TTC549 (cell line): ENCODE results near the gene ANKRD50.

Source experiments
- FAIRE-seq: peaks from 2 replicates; lab custom pipeline; 2012; peaks lifted over from hg19 to GRCh38; lab: Jason Lieb, UNC

ANKRD50 gene, protein sequence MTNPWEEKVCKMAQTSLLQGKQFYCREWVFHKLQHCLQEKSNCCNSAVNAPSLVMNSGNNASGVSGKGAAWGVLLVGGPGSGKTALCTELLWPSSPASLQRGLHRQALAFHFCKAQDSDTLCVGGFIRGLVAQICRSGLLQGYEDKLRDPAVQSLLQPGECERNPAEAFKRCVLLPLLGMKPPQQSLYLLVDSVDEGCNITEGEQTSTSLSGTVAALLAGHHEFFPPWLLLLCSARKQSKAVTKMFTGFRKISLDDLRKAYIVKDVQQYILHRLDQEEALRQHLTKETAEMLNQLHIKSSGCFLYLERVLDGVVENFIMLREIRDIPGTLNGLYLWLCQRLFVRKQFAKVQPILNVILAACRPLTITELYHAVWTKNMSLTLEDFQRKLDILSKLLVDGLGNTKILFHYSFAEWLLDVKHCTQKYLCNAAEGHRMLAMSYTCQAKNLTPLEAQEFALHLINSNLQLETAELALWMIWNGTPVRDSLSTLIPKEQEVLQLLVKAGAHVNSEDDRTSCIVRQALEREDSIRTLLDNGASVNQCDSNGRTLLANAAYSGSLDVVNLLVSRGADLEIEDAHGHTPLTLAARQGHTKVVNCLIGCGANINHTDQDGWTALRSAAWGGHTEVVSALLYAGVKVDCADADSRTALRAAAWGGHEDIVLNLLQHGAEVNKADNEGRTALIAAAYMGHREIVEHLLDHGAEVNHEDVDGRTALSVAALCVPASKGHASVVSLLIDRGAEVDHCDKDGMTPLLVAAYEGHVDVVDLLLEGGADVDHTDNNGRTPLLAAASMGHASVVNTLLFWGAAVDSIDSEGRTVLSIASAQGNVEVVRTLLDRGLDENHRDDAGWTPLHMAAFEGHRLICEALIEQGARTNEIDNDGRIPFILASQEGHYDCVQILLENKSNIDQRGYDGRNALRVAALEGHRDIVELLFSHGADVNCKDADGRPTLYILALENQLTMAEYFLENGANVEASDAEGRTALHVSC (N-terminal part only)

DNA sequence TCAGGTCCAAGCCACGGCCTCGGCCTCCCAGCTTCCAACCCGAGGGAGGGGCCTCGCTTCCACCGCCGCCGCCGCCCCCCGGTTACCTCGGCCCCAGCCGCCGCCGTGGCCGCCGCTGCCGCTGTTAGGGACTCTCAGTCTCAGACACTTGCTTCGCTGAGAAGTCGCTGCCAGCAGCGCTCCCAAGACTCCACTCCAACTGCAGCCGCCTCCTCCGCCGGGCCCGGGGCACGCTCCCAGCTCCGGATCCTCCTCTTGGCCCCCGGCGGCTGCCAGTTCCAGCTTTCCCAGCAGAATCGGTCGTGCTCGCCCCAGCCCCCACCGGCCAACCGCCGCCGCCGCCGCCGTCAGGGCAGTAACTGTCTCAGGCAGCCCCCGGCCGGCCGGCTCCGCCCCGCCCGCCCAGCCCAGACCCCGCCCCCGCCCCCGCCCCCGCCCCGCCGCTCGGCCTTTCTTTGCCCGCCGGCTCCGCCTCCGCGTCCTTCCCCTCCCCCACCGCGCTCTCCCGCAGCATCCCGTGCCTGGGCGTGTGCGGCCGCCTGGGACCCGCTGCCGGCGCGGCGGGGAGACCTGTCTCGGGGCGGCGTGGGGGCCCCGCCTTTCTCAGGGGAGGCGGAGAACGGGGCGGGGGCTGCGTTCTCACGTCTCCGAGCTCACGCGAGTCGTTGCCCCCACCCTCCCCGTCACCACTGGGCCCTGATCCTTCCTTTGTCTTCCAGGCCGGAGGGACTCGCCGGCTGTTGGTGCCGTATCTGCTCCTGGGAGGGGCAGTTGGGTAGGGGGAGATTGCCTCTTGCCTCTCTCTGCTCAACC is at the start of gene ANKRD50:
Gene ANKRD50 (minus strand): TSS at position 361 of the 813 bp plus-strand sequence. CDS start 2,221 bp downstream, outside the sequence.
- FAIRE-seq, result no peak

DNA sequence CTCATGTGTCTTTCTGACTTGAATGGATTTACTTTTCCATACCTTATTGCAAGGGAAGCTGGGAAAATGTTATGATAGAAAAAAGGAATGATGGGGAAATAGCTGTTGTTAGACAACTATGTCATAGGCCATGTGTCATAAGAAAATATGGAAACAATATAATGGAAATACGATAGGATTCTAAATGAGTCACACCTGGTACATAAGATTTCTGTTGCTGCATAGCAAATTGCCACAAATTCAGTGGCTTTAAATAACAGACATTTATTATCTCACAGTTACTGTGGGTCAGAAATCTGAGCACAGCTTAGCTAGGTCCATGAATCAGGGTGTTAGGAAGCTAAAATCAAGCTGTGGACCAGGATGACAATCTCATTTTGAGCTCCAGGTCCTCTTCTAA is 44.6 kb upstream of the ANKRD50 start:
- no peak for FAIRE-seq

GRCh38 chr4:124754681-124755080 is 42.1 kb upstream of the ANKRD50 start:
- FAIRE-seq, result no peak

DNA sequence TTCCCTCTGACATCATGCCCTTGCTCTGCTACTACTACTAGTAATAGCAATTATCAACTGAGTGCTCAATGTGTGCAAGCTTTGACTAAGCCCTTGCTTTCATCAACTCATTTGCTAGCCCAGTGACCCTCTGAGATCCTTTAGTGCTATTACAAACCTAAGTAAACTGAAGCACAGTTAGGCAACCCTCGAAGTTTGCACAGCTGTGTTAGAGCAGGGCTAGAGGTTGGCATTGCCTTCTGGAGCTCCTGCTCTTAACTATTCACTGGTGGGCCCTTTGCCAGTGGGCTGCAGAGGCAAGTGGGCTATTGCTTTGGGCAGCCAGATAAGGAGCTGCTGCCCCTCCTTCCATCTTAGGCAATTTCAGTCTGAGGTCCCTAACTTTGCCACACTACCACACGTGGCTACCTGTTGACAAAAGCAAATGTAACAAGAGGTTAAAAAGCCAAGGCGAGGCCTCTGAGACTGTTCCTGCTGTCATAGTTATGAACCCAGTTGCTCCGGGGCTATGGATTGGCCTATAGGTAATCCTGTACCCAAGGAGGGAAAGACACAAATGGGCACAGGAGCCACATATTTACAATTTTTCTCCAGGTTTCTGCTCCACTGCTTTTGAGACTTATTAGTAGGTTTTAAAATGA is 41.5 kb upstream of the ANKRD50 start:
- FAIRE-seq, result no peak

GRCh38 chr4:124749421-124749820 is 36.9 kb upstream of the ANKRD50 start:
- FAIRE-seq, result no peak

- FAIRE-seq, result no peak
These were observed 36.4 kb upstream of the ANKRD50 start for GRCh38 chr4:124748965-124749364.

DNA sequence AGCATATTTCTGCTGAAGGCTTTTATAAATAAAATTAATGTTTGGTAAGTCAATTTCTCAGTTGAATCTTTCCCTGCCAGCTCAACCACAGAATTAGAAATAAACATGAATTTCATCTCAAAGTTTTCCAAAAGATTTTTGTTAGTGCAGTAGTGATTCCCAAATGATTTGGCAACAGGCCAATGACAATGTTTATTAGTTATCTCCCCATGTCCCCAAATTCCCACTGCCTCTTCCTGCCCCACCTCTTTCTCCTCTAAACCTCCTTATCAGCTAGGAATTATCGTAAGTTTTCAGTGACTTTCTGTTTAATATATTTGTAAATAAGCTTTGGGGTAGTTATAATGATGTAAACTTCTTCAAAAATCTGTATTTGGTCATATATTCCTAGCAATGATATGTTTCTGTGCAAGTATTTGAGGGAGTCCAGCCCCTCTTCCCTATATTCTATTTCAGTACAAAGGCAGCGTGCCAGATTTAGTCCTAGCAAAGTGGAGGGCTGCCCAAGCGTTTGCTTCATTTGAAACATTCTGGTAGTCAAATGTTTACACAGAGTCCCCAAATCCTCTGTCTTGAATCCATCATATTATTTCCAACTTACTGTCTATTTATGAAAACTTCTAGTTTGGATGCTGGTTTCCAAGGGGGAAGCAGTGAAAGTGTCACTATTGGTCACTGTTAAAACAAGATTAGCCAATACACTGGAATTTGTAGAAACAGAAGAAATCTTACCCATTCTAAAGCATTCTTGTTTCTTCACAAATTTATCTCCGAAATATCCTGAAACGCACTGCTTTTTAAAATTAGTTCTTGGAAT is 33.7 kb upstream of the ANKRD50 start:
- no peak for FAIRE-seq

GRCh38 chr4:124743711-124744110 is 31.2 kb upstream of the ANKRD50 start:
- no peak for FAIRE-seq

DNA sequence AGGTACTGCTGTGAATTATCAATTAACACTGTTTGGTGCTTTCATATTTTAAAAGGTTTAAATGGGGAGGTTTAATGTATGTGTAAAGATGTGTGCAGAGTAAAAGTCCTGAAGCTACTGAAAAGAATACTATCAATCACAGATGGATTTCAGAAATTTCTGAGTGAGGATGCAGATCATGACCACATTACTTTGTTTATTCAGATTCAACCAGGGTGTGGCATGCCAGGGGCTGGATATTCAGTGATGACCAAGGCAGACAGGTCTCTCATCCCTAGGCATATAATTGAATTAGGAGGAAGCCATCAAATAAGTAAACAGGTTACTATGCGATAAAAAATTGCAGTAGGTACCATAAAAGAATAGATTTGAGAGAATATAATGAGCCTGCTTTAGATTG is 28.0 kb upstream of the ANKRD50 start:
- no peak for FAIRE-seq

DNA sequence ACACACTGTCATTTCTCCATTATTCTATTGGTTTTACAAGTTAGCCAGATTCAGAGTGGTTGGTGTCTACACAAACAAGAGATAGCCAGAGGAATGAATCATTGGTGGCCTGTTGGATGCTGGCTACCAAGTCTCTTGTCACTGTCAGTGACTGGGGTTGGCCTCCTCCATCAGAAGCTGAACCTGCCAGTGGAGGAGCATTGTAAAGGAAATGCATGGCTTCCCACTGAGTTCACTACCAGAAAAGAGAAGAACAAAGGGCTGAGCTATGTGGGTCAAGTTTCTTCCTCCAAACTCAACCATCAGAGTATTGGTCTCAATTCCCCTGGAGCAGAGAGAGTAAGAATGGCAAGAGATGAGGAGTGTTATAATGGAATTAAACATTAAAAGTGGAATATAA is 26.5 kb upstream of the ANKRD50 start:
- no peak for FAIRE-seq

- no peak for FAIRE-seq
These were observed 25.1 kb upstream of the ANKRD50 start for GRCh38 chr4:124737619-124738018.

- no peak for FAIRE-seq
These were observed 24.0 kb upstream of the ANKRD50 start for GRCh38 chr4:124736526-124736925.

DNA sequence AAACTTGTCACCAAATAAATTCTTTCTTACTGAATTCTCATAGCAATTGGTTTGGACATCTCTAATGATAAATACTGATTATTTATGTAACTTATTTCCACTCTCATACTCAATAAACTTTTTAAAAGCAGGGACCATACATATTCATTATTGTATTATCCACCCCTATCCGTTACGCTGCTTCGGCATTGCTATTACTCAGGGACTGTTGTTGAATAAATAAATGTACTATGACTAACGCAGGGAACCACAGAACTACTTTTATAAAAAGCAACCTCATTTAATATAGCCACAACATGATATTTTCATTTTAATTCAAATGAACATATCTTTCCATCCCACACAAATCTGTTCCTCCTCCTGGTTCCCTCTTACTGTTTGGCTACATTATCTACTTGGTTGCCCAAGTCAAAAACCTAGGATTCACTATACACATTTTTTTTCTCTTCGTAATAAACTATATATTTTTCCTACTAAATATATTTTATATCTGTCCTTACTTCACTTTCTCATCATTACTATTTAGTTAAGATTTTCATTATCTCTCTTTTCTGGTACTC is 14.9 kb upstream of the ANKRD50 start:
- no peak for FAIRE-seq

GRCh38 chr4:124726269-124726668 is 13.7 kb upstream of the ANKRD50 start:
- FAIRE-seq, result no peak

GRCh38 chr4:124722071-124722470 is 9.5 kb upstream of the ANKRD50 start:
- no peak for FAIRE-seq

DNA sequence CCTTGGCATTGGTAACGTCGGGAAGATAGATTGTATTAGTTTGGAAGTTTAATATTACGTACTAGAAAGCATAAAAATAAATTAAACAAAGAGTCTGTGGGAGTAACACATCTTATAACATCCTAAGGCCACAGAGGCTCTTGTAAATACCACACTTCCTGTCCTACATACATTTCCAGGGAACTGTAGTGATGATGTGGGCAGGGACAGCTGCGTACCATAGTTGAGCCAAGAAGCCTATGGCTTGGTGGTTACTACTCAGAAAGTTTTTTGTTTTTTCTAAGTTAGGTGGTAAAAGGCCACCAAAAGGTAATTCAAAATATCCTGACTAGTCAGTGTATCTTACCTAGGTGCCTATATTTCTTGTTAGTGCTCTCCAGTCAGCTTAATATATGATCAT is 4.6 kb upstream of the ANKRD50 start:
- FAIRE-seq, result no peak

DNA sequence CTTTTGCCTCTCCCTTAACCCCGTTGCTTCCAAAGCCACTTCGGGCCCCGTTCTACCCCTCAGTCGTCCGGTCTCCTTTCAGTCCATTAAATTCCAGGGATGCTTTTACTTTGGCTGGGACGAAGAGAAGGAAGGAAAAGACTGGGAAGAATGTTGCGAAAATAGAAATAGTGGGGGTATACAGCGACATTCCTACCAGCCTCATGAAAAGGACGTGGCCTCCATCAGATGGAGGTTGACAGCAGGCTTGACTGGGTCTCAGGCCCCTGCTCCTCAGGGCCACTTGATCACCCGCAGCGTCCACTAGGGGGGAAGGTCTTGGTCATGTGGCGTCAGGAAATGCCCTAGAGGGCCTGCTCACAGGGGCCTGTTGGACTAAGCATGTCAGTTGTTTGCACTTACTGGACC is 657 bp upstream of the ANKRD50 start:
- no peak for FAIRE-seq

DNA sequence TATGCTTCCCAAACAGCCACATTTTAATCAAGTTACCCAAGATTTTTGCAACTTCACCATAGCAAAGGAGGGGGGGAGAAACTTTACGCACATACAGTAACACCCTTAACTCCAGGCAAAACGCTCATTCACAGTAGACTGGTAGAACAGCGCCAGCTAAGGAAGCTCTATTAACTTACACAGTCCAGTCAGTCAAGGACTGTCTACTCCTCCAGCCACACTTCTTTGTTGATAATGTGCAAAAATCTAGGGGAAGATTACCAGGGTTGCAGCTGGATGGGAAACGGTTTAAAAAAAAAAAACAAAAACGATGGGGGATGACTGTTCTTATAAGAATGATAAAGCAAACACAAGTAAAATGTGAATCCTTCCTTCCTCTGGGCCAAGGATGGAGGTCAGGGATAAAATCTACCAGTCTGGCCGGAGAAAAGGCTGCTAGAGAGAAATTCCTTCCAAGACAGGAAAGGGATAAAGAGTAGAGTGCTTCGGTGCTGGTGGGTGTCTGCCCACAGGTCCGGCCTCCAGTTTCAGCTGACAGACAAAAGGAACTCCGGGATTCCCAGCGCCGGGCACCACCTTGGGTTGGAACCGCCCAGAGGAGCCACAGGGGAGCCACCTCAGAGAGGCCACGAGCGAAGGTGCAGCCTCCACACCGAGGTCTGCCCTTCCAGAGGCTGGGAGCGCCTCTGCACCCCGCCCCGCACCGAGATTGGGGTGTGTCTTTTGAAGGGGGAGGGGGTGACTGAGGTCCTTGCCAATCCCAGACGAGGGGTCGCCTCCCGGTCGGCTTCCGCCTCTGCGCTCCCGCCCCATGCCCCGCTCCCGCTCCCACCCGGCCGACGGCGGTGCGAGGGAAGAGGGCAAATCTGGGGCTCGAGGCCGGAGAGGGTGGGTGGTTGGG is 811 bp downstream of the ANKRD50 start:
- FAIRE-seq, result no peak

- FAIRE-seq, result no peak
These were observed 1.6 kb downstream of the ANKRD50 start for GRCh38 chr4:124710911-124711310.
